Daoy (cell line): Measurements from ENCODE around the gene KIAA1671. TPM values are rescaled to one million over a fixed set of nuclear protein-coding genes. Genes with fewer than 3 reads are reported as not detected.
"Not testable (repeated sequence)": the region's sequence is repeated elsewhere in the genome, so short reads cannot be mapped to it uniquely, and the experiment has no call there.

Experiments
- DNase-seq: peaks from one replicate; pipeline ENCODE4 v3.0.0-alpha.2; 2015; ENCODE audit warnings: low read depth
- total RNA-seq: library from RNA; depleted of rRNA; stranded (reverse); fragments of >200 nt; shearing (Covaris generic); gene quantifications from 2 replicates; pipeline ENCODE4 v1.2.3, GENCODE V29; 2014; rRNA removed

KIAA1671 gene
- total RNA-seq: 3.1 and 5.5 TPM in 2 replicates

DNA sequence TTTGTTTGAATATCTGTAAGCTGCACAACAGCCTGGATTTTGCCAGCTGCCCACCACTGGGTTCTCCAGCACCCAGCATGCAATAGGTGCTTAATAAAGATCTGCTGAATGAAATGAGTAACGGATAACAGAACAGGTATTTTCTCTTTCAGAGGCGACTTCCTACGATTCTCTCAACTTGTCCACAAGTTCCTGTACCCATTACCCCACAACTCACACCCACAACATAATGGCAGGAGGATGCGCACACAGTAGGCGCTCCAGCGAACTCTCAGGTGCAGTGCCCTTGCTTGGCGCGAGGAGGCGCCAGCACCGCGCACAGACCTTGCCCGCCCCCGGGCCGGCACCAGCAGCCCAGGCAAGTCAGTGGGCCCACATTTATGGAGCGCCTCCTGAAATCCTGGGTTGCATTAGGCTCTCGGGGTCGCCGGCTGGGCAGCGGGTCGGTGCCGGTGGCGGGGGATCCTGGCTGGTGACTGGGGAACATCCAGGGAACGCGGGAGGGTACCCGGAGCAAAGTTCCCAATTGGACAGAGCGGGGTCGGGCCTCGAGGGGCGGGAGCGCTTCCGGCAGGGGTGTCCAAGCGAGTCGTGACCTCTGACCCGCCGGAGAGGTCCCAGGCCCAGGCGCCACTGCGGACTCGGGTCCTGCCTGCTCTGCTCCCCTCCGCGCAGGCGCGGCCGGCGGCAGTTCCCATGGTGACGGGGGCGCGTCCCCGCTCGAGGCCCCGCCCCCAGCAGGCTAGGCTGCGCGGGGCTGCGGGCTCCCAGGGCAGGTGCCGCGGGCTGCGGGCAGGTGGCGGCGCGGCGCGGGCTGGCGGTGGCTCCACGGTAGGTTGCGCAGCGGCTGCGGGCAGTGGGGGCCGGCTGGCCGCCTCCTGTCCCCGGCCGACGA is at the start of gene KIAA1671:
Gene KIAA1671, plus strand, starts transcription at position 775 of the 895 bp plus-strand sequence. CDS start 75,284 bp downstream, outside the sequence.
- peak; percentile 90 for DNase-seq

DNA sequence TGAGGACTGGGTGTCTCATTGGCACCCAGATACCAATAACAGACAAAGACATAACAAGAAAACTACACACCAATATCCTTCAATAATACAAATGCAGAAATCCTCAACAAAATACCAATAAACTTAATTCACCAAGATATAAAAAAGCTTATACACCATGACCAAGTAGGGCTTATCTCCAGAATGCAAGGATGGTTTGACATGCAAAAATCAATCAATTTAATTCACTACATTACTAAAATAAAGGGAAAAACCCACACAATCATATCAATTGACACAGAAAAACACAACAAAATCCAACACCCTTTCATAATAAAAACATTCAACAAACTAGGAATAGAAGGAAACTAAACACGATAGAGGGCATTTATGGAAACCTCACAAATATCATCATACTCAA is 46.6 kb upstream of the KIAA1671 start:
- DNase-seq: no peak

DNA sequence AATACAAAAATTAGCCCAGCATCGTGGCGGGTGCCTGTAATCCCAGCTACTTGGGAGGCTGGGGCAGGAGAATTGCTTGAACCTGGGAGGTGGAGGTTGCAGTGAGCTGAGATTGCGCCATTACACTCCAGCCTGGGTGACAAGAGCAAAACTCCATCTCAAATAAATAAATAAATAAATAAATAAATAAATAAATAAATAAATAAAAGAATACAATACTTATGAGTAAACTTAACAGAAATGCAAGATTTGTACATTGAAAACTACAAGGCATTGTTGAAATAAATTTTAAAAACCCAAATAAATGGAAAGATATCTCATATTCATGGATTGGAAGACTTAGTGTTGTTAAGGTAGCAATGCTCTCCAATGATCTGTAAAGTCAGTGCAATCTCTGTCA is 45.4 kb upstream of the KIAA1671 start:
- DNase-seq: not testable (repeated sequence)

DNA sequence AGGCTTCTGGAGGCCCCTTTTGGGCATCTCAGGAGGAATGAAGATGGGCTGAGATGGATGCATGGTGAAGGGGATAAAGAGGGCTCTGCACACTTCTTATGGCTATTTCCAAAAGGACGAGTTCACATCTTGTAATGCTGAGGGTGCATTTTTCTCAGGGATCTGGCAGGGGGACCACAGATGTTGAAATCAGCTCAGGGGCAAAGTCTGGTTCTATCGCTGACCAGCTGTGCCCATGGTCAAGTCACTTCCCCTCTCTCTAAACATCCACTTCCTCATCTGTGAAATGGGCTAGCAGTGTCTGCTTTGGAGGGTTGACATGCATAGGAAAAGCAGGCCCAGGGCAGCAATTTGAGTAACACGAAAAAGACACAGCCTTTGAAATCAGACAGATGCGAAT is 32.5 kb upstream of the KIAA1671 start:
- DNase-seq: no peak

DNA sequence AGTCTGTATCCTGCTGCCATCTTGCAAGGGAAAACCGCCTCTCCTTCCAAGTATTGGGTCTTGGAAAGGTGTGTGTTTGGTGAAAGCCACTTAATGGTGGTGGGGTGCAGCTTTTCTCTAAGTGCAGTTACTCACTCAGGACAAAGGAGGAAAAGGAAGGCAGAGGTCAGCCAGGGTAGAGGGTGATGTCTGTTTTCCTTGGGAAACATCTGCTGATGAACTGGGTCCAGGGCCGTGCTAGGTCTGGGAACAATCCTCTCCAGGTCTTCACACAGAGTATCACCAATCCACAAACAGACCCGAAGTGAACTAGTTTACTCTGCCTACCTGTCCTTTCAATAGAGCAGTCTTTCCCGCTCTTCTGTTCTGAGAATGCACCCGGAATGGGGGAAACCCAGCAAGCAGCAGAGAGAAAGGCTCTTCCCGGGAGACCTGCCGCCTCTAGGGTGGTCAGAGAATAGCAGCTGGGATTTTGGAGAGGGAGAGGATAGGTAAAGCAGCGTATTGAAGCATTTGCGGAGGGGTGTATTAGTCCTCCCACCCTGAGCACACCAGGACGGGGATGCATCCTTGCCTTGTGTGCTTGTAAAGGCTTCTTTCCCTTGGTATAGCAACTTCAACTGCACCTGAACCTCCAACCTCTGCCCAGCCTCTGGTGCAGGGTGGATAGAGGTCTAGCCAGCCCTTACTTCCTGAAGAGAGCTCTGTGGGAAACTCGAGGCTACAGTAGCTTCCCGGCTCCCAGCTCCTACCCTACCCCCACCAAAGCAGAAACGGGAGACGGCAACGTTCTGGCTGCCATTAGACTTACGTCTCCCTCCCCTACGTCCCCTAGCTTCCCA is 26.7 kb upstream of the KIAA1671 start:
- no peak for DNase-seq

DNA sequence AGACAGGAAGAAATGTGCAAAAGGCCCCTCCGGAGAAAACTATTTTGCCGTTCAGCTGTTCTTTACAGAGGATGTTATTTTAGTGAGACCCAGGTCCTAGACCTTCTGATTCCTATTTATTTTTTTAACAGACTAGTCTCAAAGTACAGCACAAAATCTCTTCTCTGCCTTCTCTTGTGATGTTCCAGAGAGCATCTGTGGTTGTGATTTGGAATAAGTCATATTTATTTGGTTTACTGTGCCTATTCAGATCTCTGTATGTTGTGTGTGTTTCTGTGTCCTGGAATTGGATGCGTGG is 26.1 kb upstream of the KIAA1671 start:
- no peak for DNase-seq

DNA sequence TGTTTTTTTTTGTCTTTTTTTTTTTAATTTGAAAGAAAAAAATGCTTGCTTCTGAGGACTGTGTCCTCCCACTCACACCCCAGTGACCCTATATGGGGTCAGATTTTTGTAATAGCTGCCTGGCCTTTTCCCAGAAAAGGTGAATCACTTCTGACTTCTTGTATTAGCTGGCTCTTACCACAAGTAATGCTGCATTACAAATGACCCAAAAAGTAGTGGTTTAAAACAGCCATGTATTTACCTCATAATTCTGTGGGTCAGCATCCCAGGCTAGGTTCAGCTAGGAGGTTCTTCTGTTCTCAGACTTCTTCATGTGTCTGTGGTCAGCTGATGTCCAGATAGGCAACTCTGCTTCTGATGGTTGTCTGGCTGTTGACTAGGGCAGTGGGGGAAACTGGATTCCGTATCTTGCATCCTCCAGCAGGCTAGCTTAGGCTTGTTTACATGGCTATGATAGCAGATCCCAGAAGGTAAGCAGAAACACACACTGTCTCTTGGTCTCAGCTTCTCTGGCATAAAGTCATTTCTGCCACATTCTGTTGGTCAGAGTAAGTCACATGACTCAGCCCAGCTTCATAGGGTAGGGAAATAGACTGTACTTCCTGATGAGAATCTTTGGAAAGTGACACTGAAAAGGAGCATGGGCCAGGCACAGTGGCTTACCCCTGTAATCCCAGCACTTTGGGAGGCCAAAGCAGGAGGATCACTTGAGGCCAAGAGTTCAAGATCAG is 25.5 kb upstream of the KIAA1671 start:
- DNase-seq: no peak

DNA sequence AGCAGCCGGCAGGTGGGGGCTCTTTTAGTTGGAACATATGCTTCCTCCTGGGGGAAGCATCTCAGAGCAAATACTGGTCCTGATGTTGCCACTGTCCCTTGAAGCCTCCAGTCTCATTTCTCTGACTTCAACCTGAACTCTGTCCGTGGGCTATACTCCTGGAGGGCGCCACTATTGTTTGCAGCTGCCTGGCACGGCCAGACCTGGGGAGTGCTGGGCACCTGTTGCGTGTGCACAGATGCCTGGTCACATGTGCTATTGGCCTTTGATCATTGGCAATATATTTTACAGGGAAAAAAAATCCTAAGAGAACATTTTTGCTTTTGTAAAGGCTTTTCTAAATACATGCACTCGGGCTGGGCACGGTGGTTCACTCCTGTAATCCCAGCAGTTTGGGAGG is 24.2 kb upstream of the KIAA1671 start:
- no peak for DNase-seq

DNA sequence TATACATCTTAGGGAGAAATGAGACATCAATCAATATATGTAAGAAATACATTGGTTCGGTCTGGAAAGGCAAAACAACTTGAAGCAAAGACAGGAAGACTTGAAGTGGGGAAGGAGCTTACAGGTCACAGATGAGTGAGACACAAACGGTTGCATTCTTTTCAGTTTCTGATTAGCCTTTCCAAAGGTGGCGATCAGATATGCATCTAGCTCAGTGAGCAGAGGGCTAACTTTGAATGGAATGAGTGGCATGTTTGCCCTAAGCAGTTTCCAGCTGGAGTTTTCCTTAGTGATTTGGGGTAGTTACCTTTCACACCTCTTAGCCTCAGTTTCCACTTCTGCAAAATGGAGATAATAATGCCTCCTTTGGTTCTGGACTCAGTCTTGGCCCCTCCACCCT is 21.8 kb upstream of the KIAA1671 start:
- DNase-seq: no peak

DNA sequence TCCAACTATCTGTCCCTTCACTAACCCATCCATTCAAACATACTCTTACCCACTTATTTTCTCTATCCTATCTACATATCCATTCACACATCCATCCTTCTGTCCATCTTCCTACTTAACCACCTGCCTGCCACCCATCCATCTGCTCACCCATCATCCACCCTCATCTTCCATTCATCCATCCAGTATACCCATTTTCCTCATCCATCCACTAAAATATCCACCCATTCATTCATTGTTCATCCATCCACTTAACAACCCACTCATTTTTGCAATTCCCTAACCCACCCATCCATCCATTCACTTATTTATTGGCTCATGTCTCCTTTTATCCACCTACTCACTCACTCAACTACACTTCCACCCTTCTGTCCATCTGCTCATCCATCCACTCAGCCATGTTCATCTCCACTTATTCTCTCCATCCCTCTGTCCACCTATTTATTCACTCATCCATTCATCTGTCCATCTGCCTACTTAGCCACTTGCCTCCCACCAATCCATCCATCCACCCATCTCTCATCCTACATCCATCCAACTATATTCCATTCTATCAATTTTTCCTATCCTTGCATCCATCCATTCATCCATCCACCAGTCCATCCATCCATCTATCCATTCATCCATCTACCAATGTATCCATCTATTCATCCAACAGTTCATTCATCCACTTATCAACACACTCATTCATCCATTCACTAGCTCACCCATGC is 16.6 kb upstream of the KIAA1671 start:
- no peak for DNase-seq

DNA sequence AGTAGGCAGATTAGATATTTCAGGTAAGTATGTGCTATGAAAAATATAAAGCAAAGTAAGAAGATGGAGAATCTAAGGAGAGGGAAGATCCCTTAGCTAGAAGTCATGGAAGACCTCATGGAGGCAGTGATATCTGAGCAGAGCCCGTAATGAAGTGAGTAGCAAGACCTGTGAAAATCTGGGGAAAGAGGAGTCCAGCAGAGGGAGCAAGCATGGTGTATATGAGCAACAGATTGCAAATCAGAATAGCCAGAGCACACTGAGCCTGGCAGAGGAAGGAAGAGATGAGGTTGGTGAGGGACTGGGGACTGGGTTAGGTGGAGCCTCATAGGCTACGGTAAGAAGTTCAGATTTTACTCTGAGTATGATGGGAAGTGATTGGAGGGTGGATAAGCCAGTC is 15.4 kb upstream of the KIAA1671 start:
- DNase-seq: peak; percentile 24

DNA sequence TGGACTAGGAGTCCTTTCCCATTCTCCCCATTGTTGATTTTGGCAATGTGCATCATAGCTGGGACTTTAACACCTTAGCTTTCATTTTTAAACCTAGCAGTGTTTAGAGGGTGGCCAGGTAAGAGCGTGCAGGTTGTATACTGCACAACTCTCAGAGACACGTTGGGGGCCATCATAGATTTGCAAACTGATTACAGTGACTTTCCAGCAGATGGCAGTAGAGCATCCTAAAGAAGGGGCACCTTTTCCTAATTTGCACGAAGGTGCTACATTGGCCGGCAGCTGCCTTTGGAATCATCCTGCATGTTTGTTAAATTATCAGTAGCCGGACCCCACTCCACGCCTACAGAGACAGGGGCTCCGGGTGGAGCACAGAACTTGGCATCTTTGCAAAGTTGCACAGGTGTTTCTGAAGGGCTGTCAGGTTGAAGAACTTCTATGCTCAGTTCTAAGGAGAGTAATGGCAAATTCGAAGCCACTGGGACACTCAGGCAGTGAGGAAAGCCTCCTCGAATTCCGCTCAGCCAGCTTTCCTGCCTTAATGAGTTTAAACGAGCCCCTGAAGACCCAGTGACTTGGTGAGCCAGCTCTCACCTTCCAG is 13.7 kb upstream of the KIAA1671 start:
- DNase-seq: peak; percentile 47

DNA sequence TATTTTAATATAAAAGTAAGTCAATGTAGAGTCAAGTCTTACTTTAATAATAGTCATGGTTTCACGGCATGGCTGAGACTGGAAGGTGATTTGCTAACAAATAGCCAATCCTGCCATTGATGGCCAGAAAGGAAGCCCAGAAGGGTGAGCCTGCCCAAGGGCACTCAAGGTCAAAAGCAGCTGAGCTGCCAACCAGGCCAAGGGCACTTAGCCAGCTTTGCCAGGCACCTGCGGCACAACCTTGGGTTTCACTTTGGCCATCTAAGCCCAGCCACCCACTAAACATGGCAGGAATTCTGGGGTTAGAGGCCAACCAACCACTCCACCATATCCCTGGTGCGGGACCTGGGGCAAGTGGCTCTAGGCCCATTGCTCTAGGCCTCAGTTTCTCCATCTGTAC is 10.2 kb upstream of the KIAA1671 start:
- no peak for DNase-seq

DNA sequence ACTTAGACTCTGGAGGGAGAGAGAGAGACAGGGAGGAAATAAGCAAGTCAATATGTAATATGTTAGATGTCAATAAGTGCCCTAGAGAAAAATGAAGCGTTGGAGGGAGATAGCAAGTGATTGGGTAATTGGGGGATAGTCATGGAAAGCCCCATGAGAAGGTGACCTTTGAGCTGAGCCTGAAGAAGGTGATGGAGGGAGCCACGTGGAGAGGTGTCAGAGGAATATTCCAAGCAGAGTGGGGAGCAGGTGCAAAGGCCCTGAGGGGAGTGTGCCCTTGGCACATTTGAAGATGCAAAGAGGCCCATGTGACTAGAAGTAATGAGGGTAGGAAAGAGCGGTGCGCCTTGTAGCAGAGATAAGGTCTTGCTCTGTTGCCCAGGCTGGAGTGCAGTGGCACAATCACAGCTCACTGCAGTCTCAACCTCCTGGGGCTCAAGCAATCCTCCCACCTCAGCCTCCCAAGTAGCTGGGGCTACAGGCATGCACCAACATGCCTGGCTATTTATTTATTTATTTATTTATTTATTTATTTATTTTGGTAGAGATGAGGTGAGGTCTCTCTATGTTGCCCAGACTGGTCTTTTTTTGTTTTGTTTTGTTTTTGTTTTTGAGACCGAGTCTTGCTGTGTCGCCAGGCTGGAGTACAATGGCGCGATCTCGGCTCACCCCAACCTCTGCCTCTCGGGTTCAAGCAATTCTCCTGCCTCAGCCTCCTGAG is 8.1 kb upstream of the KIAA1671 start:
- DNase-seq: no peak

DNA sequence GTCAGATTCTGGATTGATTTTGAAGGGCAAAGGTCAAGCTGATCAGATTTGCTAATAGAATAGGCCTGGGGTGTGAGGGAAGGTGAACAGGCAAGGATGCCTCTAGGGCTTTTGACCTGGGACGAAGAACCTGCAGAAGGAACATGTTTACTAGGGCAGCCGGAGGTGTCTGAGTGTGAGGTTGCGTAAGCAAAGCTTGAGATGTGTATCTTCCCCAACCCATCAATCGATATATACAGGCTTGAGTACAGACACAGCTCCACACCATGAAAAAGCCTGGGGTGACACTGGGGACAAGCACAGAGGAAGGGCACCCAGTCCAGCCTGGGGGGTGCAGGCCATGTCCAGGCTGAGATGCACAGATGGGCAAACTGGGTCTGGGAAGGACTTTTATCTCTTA is 7.1 kb upstream of the KIAA1671 start:
- DNase-seq: no peak

DNA sequence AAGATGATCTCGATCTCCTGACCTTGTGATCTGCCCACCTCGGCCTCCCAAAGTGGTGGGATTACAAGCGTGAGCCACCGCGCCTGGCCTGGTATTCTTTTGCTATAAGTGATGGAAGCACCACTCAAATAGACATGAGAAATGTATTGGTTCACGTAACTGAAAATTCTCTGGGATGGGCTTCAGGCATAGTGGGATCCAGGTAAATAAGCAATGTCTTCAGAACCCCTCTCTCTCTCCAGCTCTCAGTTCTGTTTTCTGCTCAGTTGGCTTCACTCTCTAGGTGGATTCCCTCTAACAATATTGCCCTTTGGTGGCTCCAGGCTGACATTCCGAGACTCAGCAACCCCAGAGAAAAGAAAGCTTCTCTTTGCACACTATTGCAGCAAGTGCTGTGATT is 5.1 kb upstream of the KIAA1671 start:
- no peak for DNase-seq

DNA sequence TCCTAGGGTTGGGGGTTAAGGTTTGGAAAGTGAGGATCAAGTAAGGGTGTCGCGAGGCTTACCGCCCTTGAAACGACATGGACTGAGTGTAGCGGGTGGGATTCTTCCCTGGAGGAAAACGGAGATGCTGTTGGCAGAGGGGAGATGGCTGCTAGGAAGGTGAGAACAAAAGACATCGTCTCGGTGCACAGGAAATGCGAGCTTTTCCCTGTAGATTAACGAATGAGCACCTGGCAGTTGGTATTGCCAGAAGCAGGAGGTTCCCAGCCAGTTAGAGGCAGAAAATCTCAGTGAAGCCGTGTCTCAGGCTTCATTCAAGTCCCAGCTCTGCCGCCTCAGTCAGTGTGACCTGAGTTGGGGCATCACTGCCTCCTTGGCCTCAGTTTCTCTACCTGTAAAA is 4.6 kb upstream of the KIAA1671 start:
- DNase-seq: no peak

DNA sequence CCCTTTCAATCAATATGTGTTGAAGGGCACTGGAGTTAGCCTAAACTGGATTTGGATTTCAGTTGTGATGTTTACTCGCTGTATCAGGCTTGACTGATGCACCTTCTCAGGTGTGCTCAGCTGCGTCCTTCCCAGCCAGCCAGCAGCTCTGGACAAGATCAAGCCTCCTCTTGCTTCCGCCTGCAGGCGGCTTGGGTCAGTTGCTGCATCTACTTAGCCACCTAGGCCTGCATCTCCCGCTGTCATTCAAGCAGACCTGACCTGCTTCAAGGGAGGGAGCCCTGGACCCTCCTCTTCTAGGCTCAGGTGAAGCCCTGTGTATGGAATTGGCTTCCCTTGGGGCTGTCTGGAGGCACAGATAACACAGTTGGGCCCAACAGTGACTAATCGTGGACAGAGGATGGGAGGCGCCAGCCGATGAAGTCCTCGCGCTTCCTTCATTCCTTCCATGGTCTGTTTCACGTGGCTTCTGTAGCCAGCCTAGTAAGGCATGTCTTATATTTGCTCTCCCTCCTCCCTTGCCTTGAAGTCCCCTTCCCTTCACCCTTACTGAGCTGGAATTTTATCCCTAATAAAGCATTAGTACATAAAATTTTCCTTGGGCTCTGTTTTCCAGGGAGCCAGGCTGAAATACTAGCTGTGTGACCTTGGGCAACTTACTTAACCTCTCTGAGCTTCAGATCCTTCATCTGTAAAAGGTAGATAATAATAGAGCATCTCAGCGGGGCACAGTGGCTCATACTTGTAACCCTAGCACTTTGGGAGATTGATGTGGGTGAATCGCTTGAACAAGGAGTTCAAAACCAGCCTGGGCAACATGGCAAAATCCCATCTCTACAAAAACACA is 3.9 kb upstream of the KIAA1671 start:
- DNase-seq: no peak

DNA sequence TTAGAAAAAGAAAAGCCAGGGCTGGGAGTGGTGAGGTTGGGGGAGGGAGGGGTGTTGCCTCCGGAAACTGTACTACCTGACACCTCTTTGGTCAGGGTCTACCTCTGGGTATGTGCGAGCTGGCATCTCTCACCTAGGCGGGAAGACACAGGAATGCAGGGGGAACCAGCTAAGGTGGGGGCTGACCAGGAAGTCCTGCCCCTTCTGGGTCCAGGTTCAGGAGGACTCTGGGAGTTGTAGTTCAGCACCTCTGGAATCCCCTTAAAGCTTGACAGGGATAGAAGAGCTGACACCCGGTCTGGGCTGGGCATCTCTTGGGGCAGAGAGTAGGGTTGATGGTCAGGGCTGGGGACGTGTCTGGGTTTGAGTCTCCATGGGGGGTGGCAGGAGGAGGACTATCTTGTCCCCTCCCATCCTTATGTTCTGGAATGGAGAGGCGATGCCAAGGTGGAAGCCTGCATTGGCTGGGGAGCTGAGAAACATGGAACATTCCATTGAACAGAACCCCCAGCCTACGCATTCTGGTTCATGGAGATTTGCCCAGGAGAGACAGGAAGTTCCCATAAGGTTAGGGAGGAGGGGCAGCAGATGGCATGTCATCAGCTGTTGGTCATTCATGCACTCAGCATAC is 2.1 kb upstream of the KIAA1671 start:
- DNase-seq: peak; percentile 41
